COR-L47 (cell line): ENCODE results near the gene SYNGAP1.

ENCODE experiments used
- DNase-seq: peaks from one replicate; lab custom pipeline; 2025; lab: John Stamatoyannopoulos, UW

Gene SYNGAP1

DNA sequence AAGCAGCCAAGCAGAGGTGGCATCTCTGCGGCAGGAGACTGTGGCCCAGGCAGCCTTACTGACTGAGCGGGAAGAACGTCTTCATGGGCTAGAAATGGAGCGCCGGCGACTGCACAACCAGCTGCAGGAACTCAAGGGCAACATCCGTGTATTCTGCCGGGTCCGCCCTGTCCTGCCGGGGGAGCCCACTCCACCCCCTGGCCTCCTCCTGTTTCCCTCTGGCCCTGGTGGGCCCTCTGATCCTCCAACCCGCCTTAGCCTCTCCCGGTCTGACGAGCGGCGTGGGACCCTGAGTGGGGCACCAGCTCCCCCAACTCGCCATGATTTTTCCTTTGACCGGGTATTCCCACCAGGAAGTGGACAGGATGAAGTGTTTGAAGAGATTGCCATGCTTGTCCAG lies 15.0 kb upstream of the SYNGAP1 start:
- no peak for DNase-seq

DNA sequence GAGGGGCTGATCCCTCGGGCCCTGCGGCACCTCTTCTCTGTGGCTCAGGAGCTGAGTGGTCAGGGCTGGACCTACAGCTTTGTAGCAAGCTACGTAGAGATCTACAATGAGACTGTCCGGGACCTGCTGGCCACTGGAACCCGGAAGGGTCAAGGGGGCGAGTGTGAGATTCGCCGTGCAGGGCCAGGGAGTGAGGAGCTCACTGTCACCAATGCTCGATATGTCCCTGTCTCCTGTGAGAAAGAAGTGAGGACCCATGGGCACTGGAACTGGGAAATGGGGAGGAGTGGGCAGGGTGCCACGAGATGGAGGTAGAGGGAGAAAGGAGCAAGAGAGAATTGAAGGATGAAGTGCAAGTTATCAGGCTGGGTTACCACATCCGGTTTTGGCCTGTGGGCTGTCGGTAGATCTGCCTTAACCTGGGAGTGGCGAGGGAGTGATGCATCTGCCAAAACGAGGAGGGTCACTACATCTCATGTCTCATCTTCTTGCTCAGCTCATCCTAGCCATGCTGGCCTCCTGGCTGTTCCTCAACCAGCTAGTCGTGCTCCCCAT lies 14.4 kb upstream of the SYNGAP1 start:
- DNase-seq = no peak

DNA sequence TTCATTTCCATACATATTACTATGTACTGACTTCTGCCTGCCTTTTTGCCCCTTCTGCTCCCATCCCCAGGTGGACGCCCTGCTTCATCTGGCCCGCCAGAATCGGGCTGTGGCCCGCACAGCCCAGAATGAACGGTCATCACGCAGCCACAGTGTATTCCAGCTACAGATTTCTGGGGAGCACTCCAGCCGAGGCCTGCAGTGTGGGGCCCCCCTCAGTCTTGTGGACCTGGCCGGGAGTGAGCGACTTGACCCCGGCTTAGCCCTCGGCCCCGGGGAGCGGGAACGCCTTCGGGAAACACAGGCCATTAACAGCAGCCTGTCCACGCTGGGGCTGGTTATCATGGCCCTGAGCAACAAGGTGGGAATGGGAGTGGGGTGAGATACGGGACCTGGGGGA lies 13.7 kb upstream of the SYNGAP1 start:
- DNase-seq = no peak

DNA sequence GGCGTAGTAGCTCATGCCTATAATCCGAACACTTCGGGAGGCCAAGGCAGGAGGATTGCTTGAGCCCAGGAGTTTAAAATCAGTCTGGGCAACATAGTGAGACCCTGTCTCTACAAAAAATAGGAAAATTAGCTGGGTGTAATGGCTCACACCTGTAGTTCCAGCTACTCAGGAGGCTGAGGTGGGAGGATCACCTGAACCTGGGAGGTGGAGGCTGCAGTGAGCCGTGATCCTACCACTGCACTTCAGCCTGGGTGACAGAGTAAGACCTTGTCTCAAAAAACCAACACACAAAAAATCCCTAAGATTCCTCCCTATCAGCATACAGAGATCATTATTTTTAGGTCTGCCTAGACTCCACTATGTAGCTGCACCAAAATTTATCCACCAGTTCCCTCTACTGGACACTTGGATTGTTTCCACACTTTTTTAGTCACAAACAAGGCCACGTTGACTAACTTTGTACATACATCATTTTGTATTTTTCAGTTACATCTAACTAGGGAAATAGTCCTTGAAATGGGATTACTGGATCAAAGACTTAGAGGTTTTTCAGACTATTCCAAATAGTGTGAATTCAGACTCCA lies 12.6 kb upstream of the SYNGAP1 start:
- DNase-seq = no peak

DNA sequence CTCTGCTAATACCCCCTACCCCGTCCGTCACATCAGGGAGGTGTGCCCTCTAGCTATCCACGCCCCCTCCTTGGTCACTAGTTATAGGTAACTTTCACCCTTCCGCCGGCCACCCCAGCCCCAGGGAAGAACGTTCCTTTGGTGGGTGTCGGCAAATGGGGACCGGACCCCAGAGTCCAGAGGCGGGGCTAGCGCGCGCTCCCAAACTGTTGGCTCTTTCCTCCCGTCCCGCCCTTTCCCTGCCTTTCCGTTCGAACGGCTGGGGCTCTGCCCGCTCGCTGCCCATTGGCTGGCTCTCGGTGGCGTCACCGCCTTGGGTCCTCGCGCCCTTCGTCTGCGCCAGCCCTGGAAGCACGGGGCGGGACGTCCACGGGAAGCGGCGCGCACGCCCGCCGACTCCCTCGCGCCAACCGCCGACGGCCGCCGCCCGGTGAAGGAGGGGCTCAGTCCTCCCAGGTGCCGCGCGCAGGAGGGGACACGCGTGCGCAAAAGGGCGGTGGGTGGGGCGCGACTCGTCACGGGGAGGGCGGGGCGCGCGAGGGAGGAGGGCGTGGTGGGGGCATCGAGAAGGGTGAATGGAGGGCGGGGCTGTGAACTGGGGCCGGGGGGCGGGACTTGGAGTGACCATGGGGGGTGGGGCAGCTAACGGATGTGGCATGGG lies 9.7 kb upstream of the SYNGAP1 start:
- DNase-seq = peak; percentile 100

DNA sequence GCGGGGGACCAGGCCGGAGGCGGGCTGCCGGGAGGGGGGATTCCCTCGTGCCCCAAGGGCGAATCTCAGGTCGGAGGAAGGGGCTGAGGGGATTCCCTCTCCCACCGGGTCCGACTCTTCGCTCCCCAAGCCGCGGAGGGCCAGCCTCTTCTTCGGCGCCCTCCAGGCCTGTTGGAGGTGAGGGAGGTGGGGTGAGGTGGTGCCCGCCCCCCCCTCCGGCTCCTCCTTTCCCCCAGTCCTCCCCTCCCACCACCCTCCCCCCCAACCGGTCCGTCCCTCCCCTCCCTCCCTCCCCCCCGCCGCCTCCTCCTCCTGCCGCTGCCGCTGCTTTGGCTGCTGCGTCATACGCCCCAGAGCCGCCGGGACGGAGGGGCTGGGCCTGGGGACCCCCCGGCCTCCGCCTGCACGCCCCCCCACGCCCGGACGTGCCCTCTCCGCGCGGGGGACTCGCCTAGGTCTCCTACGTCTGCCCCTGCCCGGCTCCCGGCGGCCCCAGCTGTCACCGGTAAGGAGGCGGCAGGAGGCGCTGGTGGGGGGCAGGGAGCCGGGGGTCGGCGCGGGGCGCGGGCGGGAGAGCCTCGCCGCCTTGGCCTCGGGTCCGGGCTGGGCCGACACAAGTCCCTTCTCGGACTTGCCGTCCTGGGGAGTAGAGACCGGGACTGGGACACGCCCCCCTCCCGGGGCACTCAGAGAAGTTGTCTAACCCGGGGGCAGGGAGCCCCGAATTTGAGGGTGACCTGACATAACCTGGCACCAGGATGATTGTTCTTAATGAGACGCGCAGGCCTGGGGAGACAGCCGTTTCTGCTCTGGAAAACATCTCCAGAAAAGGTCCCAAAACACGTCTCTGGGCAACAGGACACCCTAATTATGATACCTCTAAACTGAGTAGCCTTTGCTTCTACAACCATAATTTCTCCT lies 8.9 kb upstream of the SYNGAP1 start, which contains the start of gene PHF1:
Gene PHF1, plus strand, starts transcription at position 304 of the 921 bp plus-strand sequence. CDS start 1,250 bp downstream, outside the sequence.
- peak; percentile 79 for DNase-seq

DNA sequence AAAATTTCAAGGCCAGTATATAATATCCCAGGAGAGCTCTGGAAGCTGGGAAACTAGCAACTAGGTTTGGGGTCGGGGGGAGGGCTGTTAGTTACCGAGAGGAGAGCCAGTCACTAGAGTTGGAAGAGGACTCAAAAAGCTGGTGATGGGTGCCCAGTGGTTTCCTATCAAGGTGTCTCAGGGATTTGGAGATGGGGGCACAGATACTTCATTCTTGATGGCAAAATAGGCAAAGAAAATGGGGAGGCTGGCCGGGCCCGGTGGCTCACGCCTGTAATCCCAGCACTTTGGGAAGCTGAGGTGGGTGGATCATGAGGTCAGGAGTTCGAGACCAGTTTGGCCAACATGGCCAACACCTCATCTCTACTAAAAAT lies 8.2 kb upstream of the SYNGAP1 start:
- DNase-seq = no peak

DNA sequence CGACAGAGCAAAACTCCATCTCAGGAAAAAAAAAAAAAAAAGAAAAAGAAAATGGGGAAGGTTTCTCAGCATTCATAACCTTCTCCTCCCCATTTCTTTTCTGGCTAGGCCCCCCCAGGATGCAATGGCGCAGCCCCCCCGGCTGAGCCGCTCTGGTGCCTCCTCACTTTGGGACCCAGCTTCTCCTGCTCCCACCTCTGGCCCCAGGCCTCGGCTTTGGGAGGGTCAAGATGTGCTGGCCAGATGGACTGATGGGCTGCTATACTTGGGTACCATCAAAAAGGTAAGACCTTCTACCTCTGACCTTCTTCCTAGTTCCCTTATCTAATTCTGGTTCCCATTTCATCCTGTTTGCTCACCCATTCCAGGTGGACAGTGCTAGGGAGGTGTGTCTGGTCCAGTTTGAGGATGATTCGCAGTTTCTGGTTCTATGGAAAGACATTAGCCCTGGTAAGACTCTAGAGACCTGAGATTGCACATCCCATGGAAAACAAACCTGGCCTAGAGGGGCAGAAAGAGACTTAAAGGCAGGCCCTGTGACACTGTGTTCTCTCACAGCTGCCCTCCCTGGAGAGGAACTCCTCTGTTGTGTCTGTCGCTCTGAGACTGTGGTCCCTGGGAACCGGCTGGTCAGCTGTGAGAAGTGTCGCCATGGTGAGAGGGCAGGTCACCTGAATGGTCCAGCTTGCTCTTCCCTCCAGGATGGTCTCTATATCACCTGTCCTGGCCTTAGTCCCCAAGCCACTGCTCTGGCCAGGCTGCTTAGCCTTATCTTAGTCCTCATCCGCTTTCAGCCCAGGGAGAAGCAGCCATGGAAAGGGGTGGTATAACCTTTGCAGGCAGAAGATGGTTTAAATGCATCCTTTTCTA lies 7.5 kb upstream of the SYNGAP1 start:
- DNase-seq = no peak

DNA sequence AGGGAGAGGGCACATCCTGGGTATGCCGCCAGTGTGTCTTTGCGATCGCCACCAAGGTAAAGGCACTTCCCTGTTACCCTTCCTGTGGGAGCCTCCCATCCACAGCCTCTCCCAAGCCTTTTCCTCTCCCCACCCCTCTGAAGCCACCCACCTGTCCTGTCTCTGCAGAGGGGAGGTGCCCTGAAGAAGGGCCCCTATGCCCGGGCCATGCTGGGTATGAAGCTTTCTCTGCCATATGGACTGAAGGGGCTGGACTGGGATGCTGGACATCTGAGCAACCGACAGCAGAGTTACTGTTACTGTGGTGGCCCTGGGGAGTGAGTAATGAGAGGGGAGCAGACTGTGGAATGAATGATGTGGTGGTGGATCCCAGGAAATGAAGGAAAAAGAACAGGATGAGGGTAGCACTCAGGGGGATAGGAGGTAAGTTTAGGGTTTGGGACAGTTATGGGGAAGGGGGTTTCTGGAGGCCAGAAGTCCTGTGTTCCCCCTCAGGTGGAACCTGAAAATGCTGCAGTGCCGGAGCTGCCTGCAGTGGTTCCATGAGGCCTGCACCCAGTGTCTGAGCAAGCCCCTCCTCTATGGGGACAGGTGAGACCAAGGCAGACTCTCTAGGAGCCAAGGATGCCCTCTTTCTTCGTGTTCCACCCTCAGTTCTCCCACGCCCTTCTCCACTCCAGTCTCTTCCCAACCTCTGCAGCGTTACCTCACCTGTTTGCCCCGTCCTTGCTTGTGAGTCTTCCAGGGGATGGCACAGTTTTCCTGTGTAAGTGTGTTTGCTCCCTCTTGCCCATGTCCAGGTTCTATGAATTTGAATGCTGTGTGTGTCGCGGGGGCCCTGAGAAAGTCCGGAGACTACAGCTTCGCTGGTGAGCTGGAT lies 6.4 kb upstream of the SYNGAP1 start:
- no peak for DNase-seq

DNA sequence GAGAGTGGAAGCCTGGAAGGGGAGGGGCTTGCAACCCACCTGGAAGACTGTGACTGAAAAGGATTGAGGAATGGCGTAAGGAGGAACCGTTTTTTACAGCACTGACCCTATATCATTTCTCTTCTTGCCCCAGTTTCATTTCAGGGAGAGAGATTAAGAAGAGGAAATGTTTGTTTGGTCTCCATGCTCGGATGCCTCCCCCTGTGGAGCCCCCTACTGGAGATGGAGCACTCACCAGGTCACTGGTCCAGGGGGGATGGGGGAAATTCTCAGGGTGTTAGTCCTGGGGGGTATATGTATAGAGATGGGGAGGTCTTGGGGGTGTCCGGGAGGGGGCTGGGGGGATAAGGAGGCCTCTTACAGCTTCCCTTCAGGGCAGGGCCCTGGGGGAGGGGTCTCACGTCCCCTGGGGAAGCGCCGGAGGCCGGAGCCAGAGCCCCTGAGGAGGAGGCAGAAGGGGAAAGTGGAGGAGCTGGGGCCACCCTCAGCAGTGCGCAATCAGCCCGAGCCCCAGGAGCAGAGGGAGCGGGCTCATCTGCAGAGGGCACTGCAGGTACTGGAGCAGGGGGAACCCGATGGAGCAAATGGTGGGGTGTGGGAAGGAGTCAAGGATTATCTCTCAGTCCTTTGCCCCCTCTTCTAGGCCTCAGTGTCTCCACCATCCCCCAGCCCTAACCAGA lies 5.1 kb upstream of the SYNGAP1 start:
- no peak for DNase-seq

DNA sequence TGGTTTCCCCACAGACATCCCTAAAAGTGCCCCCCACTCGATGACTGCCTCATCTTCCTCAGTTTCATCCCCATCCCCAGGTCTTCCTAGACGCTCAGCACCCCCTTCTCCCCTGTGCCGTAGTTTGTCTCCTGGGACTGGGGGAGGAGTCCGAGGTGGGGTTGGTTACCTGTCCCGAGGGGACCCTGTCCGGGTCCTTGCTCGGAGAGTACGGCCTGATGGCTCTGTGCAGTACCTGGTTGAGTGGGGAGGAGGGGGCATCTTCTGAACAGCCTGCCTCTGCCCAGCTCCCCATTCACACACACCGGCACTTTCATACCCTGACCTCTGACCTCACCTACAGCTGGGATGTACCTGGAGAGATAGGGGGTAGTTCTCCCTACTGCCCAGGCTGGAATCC lies 4.0 kb upstream of the SYNGAP1 start:
- no peak for DNase-seq

DNA sequence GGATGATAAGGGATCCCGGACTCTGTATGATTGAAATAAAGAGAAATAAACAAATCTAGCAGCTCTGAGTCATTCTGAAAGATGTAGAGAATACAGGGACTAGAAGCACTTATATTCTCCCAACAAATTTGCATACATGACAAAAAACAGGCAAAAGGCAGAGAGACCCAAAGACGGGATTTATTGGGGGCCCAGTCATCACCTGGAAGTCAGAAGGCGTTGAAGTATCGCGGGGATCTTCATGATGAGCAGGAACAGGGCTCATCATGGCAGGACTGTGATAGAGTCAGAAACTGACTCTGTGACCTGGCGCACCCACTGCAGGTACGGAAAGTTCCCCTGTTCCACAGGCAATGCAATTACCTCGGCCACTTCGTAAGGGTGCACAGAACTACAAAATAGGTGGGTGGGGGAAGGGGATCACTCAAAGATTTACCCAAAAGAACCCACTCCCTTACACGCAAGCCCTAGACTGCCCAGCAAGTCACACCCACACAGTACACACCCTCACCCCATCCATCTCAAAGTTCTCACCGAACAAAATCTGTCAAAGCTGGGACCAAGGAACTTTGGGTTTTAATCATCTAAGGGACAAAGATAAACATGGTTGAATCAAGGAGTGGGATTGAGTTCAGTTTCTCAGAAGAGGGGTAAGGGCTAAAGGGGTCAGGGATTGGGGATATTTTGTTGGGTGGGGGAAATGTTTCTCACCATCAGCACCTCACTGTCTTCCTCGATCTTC lies 3.3 kb upstream of the SYNGAP1 start:
- no peak for DNase-seq

DNA sequence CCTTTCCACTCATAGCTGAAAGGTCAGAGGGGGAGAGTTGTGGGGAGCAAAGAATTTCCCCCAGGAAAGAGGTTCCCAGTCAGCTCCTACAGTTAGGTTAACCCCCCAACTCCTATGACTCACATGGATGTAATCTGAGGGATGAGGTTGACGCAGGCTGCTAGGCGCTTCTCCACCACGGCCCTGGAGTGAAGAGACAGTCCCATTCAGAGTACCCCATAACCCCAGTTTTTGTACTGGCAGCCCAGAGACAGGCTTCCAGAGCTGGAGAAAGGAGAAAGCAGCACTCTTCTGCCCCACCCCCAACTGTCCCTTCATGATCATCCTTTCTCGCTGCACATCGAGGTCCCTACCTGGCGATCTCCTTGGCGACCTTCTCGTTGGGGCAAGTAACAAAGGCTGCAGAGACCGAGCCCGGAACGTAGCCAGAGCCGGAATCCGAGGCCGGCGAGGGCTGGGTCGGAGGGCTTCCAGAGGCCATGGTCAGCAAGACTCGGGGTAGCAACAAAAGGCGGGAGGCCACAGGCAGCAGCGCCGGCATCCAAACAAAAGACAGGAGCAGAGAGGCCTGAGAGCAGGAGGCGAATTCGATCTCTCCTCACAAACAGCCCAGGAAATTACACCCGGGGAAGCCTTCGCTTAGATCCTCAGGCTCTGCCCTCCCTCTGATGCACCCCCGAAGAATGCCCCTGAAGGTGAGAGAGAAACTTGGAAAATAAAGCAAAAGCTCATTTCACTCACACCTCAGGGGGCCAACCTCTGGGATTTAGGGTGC lies 2.5 kb upstream of the SYNGAP1 start:
- DNase-seq = no peak

DNA sequence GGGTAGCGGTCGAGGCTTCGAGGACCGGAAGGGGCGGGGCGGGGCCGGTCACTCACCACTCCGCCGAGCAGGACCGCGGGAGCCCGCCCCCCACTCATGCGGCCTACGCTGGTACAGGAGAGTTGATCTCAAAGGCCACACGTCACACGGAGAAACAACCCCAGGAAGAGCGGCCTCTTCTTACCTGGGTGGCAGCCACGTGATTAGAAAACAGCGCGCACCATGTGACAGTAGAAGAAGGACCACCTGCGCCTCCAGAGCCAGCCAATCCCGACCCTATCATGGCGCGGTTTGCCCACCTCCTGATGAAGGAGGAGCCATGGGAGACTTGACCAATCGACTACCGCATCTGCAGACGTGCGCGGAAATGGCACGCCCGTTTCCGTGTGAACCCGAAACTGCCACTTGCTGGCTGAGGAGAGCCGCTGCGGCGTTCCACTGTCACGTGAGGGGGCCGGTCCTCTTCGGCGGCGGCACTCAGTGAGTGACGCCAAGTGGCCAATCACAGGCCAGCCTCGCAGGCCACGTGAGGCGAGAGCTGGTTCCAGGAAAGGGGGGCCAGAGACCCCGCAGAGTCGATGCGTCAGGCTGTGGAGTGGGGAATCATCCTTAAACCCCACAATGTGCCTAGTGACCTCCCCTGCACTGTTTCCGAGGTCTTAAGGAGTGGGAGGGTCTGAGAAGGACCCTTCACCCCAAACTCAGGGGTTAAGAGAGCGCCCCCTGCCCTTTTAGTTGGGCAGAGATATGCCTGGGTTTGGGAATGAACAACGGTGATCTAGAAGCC lies 1.8 kb upstream of the SYNGAP1 start, which contains the start of gene CUTA:
Gene CUTA, minus strand, starts transcription at position 205 of the 787 bp plus-strand sequence. Its CDS starts 107 bp downstream, at position 98.
- peak; percentile 99 for DNase-seq

DNA sequence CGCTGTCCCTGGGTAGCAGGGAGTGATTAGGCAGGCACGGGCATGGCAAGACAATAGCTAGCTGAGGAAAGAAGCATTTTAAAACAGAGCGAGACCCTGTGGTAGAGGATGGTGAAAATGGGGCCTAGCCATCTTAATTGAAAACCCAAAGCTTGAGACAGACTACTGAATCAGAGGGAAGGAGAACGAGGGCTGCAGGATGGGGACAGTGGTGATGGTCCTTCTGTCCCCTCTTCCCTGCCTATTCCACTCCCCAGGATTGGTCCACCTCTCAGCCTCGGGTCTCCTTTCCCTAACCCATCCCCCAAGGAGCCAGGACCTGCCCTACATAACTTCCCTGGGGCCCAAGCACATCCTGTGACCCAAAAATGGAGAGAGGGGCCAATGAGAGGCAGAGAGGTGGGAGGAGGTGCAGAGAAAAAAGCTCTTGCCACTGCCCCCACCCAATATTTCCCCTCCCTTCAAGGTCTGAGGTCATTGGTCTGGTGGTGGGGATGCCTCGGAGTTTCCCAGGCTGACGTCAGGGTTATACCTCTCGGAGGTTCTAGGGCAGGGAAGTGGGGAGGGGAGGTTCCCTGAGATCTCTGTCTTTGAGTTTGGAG lies 1.1 kb upstream of the SYNGAP1 start:
- DNase-seq = no peak

DNA sequence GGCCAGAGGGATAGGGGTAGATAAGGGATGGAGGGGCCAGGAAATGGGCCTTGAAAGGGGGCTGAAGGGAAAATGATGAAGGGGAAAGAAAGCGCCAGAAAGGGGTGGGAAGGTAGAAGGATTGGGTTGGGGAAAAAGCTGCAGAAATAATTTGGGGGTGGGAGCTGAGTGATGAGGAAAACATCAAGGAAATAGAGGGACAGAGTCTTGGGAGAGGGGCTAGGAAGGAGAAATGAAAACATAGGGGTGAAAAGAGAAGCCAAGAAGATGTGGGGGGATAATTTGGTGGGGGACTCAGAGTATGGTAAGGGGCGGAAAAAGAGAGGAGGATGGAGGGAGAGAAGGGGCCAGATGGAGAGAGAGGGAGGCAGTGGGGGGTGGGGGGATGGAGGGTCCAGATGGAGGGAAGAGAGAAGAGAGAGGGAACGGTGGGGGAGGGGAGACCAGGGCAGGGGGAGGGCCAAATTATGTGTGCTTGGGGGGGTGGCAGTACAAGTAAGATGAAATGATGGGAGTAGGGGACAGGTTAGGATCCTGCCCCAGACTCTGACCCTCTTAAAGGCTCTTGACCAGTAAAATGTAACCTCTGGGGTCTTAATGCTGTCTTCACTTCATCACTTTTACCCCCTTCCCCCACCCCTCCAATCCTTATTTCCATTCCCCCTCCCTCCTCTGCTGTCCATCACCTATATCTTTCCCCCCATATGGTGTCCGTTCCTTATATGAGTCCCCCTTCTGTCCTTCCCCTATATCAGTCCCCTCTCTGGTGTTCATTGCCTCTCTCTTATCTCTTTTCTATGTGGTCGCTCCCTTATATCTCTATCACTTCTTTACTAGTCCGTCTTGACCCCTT lies 852 bp downstream of the SYNGAP1 start:
- DNase-seq = peak; percentile 24
